Activated T-helper 2 cell treated with anti-CD3 and anti-CD28 coated beads, Interferon-gamma antibody, Interleukin-2, Interleukin-4, amounts not matched to agents 10 μg/mL and 5 μg/mL and 100 μg/mL, durations not matched to agents 14 hours and 24 hours and 36 hours (primary cell): ENCODE data around the gene TEX29. TPM values are rescaled to one million over a fixed set of nuclear protein-coding genes. Genes with fewer than 3 reads are reported as not detected.

Source experiments
- DNase-seq: peaks from one replicate; pipeline ENCODE4 v3.0.0; 2021; ENCODE audit warnings: low spot score
- H3K27ac Mint-ChIP-seq: one replicate; pipeline ENCODE4 v1.8.0; 2021; ENCODE audit warnings: mixed read lengths
- H3K27me3 Mint-ChIP-seq: one replicate; pipeline ENCODE4 v1.8.0; 2021; ENCODE audit warnings: low read depth, mixed read lengths
- H3K36me3 Mint-ChIP-seq: one replicate; pipeline ENCODE4 v1.8.0; 2021; ENCODE audit warnings: low read depth, mixed read lengths
- H3K4me1 Mint-ChIP-seq: one replicate; pipeline ENCODE4 v1.8.0; 2021; ENCODE audit warnings: low read depth, mixed read lengths
- H3K4me3 Mint-ChIP-seq: one replicate; pipeline ENCODE4 v1.8.0; 2021; ENCODE audit warnings: low read depth, mild to moderate bottlenecking, moderate library complexity, mixed read lengths
- H3K9me3 Mint-ChIP-seq: one replicate; pipeline ENCODE4 v1.8.0; 2021; ENCODE audit warnings: mixed read lengths
- intact Hi-C: fragments of 100-400 bp; cut with micrococcal nuclease; formaldehyde crosslinking; loops from one replicate; pipeline ENCODE4 v1.15.1; 2023
- total RNA-seq: library from RNA; stranded (reverse); gene quantifications from 2 replicates; pipeline ENCODE4 v1.2.3, GENCODE V29; 2022

TEX29 gene
- total RNA-seq, 1 donor from 2014 or later, result 0.46 TPM

DNA sequence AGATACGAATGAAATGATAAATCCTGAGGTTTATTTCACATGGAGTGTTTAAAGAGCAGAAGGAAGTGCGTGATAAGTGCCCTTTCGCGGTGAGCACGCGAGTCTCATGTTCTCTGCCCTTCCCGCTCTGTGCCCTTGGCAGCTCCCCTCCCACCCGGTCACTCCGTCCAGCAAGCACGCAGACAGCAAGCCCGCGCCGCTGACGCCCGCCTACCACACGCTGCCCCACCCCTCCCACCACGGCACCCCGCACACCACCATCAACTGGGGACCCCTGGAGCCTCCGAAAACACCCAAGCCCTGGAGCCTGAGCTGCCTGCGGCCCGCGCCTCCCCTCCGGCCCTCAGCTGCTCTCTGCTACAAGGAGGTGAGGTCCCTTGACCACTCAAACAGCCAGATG, 37.4 kb upstream of the TEX29 start:
- Mint-ChIP-seq H3K27me3 (no peaks in the 10 kb centered on the region), H3K9me3 (no peaks in the 10 kb centered on the region), H3K36me3 (peaks cover 76% of the 10 kb centered on the region), H3K27ac (no peak overlapping the region), H3K4me1 (peaks cover 13% of the 10 kb centered on the region), H3K4me3 (no peak overlapping the region)
- intact Hi-C loops, result no loop called here
- no peak for DNase-seq

DNA sequence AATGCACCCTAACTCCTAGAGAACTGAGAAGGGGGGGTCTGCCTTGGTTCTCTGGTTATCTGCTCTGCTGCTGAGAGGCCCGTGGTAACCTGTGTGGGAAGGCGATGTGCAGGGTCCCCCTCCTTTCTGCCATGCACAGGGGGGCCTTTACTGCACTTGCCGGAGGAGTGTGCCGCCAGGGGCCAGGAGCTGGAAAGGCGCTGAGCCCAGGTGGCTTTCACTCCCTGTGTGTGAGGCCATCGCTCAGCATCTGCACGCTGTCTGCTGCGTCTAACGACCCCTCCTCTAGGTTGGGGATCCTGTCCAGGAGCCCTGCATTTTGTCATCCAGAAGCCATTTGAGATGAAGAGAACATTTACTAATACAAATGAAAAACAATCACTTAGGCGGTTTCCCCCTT, 37.0 kb upstream of the TEX29 start:
- DNase-seq, result no peak
- Mint-ChIP-seq H3K4me1 (peaks cover 9% of the 10 kb centered on the region), H3K9me3 (no peaks in the 10 kb centered on the region), H3K36me3 (peaks cover 72% of the 10 kb centered on the region), H3K4me3 (no peak overlapping the region), H3K27me3 (no peaks in the 10 kb centered on the region), H3K27ac (no peak overlapping the region)
- intact Hi-C loops, result no loop called here

DNA sequence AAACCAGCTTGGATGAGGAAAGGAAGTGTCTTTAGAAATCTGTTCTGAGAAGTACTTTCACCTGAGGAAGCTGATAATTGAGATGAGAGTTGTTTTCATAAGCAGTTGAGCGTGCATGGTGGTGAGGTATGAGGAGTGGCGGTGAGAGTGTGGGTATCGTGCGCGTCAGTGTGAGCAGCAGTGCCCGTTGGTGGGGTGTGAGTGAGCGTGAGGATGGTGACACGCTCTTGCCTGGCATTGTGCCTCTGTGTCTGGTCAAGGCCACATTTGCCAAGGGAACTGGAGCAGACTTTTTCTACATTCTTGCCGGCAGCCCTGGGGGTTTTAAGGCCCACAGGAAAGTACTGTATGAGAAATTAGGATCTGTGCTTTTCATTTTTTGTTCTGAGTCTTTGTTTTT, 36.5 kb upstream of the TEX29 start:
- Mint-ChIP-seq H3K9me3 (no peaks in the 10 kb centered on the region), H3K27ac (no peak overlapping the region), H3K36me3 (peaks cover 68% of the 10 kb centered on the region), H3K4me1 (peaks cover 7% of the 10 kb centered on the region), H3K27me3 (no peaks in the 10 kb centered on the region), H3K4me3 (no peak overlapping the region)
- DNase-seq, result no peak
- intact Hi-C loops, result no loop called here

DNA sequence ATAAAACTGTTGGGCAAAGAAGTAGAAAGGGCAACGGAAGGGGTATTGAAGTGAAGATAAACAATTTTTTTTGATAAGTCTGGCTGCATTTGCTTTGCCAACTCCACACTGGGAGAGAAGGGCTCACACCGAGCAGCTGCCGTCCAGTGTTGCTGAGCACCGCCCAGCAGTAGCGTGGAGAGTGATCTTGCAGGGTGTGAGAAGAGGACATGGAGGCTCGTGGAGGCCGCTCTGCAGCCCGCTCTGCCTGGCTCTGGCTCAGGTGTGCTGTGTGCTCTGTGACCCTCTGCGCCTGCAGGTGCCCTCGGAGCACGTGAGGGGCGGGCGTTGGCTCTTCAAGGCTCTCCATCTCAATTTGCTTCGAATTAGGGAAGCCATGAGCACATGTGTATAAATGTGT, 35.9 kb upstream of the TEX29 start:
- Mint-ChIP-seq H3K9me3 (no peaks in the 10 kb centered on the region), H3K27ac (no peak overlapping the region)

DNA sequence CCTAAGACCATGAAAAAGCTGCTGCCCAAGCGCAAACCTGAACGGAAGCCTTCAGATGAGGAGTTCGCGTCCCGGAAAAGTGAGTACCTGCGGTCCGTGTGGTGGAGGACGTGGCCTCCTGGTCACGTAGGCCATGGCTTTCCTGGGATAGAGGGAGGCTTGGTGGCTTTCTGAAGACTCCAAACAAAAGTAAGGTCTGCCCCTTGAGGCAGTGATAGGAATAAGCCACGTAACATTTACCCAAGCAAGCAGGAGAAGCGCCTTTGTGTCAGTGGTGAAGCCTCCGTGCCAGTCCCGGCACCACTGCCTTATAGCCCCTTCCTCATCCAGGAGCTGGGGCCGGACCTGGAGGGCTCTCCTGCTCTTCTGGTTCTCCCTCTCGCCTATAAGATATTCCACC, 34.3 kb upstream of the TEX29 start:
- H3K4me3 Mint-ChIP-seq, result no peak overlapping the region
- no peaks in the 10 kb centered on the region for H3K9me3 Mint-ChIP-seq
- intact Hi-C loops, result no loop called here
- DNase-seq, result no peak
- peaks cover 72% of the 10 kb centered on the region for H3K36me3 Mint-ChIP-seq
- no peak overlapping the region for H3K27ac Mint-ChIP-seq
- H3K4me1 Mint-ChIP-seq, result peaks cover 6% of the 10 kb centered on the region
- H3K27me3 Mint-ChIP-seq, result no peaks in the 10 kb centered on the region

More for the DNA sequence above, 35.9 kb upstream of the TEX29 start:
- Mint-ChIP-seq H3K4me3 (no peak overlapping the region), H3K36me3 (peaks cover 73% of the 10 kb centered on the region), H3K4me1 (peaks cover 7% of the 10 kb centered on the region), H3K27me3 (no peaks in the 10 kb centered on the region)
- intact Hi-C loops, result no loop called here
- no peak for DNase-seq

DNA sequence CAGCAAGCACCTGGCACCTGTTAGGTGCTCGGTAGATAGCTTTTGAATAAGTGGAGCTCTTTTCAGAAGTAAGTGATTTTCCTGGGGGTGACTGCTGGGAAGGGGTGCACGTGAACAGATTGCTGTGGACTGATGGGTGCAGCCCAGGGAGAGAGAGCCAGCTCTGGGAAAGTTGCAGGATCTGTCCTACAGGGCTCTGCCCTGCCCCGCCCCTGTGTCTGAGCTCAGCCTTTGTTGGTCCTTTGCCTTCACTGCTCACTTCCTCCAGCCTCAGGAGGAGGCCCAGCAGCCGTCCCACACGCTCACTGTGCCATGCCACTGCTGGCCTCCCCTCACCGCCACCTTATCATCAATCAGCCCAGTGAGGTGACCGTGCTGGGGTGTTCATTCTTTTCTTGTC, 33.7 kb upstream of the TEX29 start:
- Mint-ChIP-seq H3K27me3 (no peaks in the 10 kb centered on the region), H3K4me3 (no peak overlapping the region), H3K9me3 (no peaks in the 10 kb centered on the region), H3K36me3 (peaks cover 70% of the 10 kb centered on the region), H3K4me1 (peaks cover under 1% of the 10 kb centered on the region), H3K27ac (no peak overlapping the region)
- intact Hi-C loops, result no loop called here
- no peak for DNase-seq

DNA sequence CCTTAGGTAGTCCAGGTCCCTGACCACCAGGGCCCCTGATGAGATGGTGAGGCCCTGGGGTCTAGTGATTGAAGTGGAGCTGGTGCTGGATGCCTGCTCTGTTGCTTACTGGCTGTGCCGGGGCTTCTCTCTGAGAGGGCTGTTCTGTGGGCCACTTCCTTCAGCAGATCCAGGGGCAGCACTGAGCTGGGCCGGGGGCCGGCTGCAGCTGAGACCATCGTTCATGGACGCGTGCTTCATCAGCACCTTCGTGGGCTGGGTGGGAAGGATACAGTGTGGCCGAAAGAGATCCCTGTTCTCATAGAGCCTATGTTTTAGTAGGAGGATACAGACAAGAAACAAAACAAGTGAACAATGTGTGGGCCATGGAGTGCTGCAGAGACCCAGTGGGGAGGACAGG, 33.2 kb upstream of the TEX29 start:
- Mint-ChIP-seq H3K36me3 (peaks cover 73% of the 10 kb centered on the region), H3K27me3 (no peaks in the 10 kb centered on the region), H3K4me3 (no peak overlapping the region), H3K4me1 (no peaks in the 10 kb centered on the region), H3K9me3 (no peaks in the 10 kb centered on the region), H3K27ac (no peak overlapping the region)
- intact Hi-C loops, result no loop called here
- DNase-seq, result no peak

DNA sequence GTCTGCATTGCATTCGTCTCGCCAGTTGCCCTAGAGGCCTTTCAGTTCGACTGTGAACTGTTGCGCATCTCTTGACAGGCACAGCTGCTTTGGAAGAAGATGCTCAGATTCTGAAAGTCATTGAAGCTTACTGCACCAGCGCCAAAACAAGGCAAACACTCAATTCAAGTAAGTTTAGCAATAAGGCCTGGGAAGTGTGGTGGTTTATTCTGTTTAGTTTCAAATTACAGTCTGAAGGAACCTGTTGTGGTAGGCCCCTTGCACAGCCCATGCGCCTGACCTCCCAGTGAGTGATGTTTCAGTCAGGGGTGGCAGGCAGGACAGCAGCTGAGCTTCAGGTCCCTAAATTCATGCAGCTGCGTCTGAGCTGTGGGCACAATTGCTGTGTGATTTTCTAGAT, 32.2 kb upstream of the TEX29 start:
- Mint-ChIP-seq H3K36me3 (peaks cover 76% of the 10 kb centered on the region), H3K27ac (no peak overlapping the region), H3K9me3 (no peaks in the 10 kb centered on the region), H3K27me3 (no peaks in the 10 kb centered on the region), H3K4me3 (no peak overlapping the region), H3K4me1 (no peaks in the 10 kb centered on the region)
- intact Hi-C loops, result no loop called here
- no peak for DNase-seq

DNA sequence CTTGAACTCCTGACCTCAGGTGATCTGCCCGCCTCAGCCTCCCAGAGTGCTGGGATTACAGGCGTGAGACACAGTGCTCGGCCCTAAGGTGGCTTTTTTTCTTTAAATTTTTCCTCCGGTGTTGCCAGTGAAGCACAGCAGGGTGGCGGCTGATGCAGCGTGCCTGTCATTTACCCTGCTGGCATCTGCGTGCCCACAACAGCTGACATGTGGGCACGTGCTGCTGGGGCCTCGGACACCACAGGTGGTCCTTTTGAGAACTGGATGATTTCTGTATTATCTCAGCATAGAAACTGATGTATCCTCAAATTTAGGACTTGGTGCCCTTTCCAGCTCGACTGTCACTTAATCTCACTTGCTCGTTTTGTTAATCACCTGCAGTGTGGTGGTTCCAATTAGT, 31.2 kb upstream of the TEX29 start:
- intact Hi-C loops, result no loop called here
- Mint-ChIP-seq H3K27ac (no peak overlapping the region), H3K4me1 (peaks cover 3% of the 10 kb centered on the region), H3K9me3 (no peaks in the 10 kb centered on the region), H3K36me3 (peaks cover 76% of the 10 kb centered on the region), H3K27me3 (no peaks in the 10 kb centered on the region), H3K4me3 (no peak overlapping the region)
- no peak for DNase-seq

DNA sequence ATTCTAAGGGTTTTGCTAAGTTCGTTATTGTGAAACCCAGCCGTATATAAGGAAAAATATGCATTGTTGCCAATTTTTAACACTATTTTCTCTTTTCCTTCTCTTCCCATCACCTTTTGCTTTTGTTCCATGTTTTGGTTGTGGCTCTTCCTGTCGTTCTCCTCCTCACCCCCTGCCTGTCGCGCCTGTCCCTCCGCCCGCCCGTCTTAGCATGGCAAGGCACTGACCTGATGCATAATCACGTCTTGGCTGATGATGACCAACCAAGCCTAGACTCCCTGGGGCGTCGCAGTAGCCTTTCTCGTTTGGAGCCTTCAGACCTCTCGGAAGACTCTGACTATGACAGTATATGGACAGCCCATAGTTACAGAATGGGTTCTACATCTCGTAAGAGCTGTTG, 28.5 kb upstream of the TEX29 start:
- Mint-ChIP-seq H3K4me3 (no peak overlapping the region), H3K27ac (no peak overlapping the region), H3K27me3 (no peaks in the 10 kb centered on the region), H3K9me3 (no peaks in the 10 kb centered on the region), H3K4me1 (peaks cover 20% of the 10 kb centered on the region), H3K36me3 (peaks cover 73% of the 10 kb centered on the region)
- intact Hi-C loops, result no loop called here
- no peak for DNase-seq

DNA sequence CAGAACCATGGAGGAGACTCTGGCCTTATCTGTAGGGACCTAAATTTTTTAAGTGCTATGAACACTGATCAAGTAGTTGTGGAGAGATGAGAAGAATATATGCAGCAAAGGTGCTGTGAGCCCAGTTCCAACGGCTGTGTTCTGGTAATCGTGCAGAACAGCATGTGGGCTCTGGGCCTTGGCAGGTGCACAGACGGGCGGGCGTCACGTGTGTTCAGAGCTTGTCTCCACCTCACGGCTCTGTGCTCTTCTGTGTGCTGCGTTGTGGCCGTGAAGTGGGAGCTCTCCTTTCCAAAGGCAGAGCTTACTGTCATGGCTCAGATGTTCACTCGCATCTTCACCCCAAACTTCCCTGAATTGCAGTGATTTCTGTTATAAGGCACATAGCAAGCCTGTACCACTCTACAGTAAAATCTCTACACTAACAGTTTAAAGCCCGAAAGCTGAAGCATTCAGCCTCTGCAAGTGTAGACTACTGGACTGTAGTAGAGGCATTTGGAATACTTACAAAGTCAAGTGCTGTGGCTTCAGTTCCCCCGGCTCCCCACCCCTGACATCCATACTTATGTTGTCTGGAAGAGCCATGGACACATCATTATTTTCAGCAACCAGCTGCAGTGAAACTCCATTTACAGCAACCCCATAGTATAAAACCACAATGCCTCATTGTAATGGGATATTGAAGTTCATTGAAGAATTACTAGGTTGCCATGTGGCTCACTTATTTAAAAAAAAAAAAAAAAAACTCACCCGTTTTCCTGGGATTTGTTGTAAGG, 27.5 kb upstream of the TEX29 start:
- no peak for DNase-seq
- peaks cover 21% of the 10 kb centered on the region for H3K4me1 Mint-ChIP-seq
- intact Hi-C loops, result no loop called here
- H3K27me3 Mint-ChIP-seq, result no peaks in the 10 kb centered on the region
- H3K36me3 Mint-ChIP-seq, result peaks cover 64% of the 10 kb centered on the region
- no peaks in the 10 kb centered on the region for H3K9me3 Mint-ChIP-seq
- no peak overlapping the region for H3K27ac Mint-ChIP-seq
- no peak overlapping the region for H3K4me3 Mint-ChIP-seq

DNA sequence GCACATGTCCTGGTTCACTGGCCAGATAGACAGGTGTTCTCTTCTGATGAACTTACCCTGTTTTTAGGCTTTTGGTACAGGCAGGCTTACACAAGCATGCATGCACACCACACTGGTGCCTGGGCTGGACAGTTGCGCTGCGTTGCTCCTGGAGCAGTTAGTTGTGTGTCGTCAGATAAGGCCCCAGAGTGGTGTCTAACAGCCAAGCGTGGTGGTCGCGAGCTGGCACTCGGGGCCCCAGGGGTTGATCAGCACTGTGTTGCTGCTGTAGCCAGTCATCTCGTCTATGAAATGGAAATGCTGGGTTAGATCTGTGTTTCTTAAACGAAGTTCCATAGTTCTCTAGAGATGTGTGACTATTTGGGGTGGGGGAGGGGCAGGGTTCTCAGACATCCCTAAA, 24.6 kb upstream of the TEX29 start:
- Mint-ChIP-seq H3K27me3 (no peaks in the 10 kb centered on the region), H3K36me3 (peaks cover 62% of the 10 kb centered on the region), H3K27ac (no peak overlapping the region), H3K4me3 (no peak overlapping the region), H3K4me1 (peaks cover 21% of the 10 kb centered on the region), H3K9me3 (no peaks in the 10 kb centered on the region)
- no peak for DNase-seq
- intact Hi-C loops, result no loop called here

DNA sequence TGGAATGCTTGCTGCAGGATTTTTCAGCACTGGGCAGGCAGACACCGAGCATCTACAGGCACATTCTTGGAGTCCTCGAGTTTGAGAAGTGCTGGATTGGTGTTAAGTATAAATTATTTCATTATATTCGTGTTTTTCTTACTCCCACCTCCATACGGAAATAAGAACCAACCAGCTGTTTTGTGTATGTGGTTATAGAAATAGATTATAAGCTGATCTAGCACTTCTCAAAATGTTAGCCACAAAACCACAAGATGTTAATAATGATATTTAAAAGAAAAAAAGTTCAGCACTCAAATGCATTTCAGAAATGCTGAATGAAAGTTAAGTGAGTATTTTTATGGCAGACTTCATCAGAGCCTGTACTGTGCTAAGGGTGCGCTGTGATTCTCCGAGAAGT, 24.0 kb upstream of the TEX29 start:
- H3K36me3 Mint-ChIP-seq, result peaks cover 61% of the 10 kb centered on the region
- H3K9me3 Mint-ChIP-seq, result no peaks in the 10 kb centered on the region
- peaks cover 21% of the 10 kb centered on the region for H3K4me1 Mint-ChIP-seq
- intact Hi-C loops, result no loop called here
- no peak overlapping the region for H3K27ac Mint-ChIP-seq
- H3K4me3 Mint-ChIP-seq, result no peak overlapping the region
- no peak for DNase-seq
- no peaks in the 10 kb centered on the region for H3K27me3 Mint-ChIP-seq
